ENCODE data around the gene ASB14.

Gene ASB14

GRCh38 chr3:57275393-57275792 is 17.1 kb downstream of the ASB14 start:
- no peak for DNase-seq
- Histone ChIP-seq H3K4me3 (no peak overlapping the region), H3K36me3 (peaks cover 22 to 36% (median 24%) of the 10 kb centered on the region in 3 donors), H3K4me1 (no peaks in the 10 kb centered on the region), H3K27ac (no peak overlapping the region), H3K9me3 (no peaks in the 10 kb centered on the region), H3K27me3 (no peaks in the 10 kb centered on the region)
- no peak for TF ChIP-seq CTCF (IDR thresholded peaks at IDR 0.05)
- intact Hi-C loops (cut with DNase I; ENCODE audit: low total_unique reads) = no loop called here

DNA sequence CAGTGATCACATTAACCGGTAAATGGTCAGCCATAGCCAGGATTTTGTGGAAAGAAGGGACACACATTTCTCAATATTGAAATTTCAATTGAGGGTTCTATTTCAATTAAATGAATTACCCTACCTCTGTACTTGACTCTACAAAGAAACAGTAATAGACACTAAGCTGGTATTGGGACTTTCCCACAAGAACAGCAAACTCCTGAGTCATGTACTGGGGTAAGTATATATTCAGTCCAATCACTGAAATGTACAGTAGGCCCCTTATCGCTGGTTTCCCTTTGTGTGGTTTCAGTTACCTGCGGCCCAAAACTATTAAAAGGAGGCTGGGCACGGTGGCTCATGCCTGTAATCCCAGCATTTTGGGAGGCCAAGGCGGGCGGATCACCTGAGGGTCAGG is 17.6 kb downstream of the ASB14 start:
- no peak overlapping the region for H3K27ac ChIP-seq
- no peak for DNase-seq
- H3K4me3 ChIP-seq = no peak overlapping the region
- no peaks in the 10 kb centered on the region for H3K27me3 ChIP-seq
- no peaks in the 10 kb centered on the region for H3K9me3 ChIP-seq
- TF ChIP-seq CTCF (IDR thresholded peaks at IDR 0.05) = no peak
- intact Hi-C loops (cut with DNase I; ENCODE audit: low total_unique reads) = no loop called here
- no peaks in the 10 kb centered on the region for H3K4me1 ChIP-seq
- H3K36me3 ChIP-seq = peaks cover 26 to 40% (median 27%) of the 10 kb centered on the region in 3 donors

DNA sequence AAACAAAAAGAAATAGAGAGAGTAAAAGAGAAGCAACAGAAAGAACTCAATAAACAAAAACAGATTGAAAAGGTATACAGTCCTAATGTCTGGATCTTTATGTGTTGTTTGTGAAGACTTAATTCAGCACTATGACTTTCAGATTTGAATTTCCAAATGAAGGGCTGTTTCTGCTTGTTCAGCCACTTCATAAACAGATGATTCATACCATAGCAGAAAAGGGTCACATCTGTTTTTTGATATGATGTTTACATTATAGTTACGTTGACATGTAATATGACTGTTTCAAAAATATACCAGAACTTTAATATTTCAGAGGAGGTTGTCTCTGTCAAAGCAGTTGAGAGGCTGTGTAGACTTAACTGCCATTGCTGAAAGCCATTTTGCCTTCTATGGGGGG is 24.1 kb downstream of the ASB14 start:
- no peak overlapping the region for H3K27ac ChIP-seq
- DNase-seq = no peak
- H3K4me3 ChIP-seq = no peak overlapping the region
- no peaks in the 10 kb centered on the region for H3K4me1 ChIP-seq
- H3K9me3 ChIP-seq = no peaks in the 10 kb centered on the region
- intact Hi-C loops (cut with DNase I; ENCODE audit: low total_unique reads) = loop anchor here (5.0 kb wide), 1 partner anchor 36 kb away; no protein-coding TSS in a partner anchor
- no peaks in the 10 kb centered on the region for H3K27me3 ChIP-seq
- H3K36me3 ChIP-seq = peaks cover 64 to 89% (median 80%) of the 10 kb centered on the region in 3 donors
- no peak for TF ChIP-seq CTCF (IDR thresholded peaks at IDR 0.05)

- no peak overlapping the region for H3K27ac ChIP-seq
- intact Hi-C loops (cut with DNase I; ENCODE audit: low total_unique reads) = no loop called here
- H3K27me3 ChIP-seq = no peaks in the 10 kb centered on the region
- no peak overlapping the region for H3K4me3 ChIP-seq
- no peak for TF ChIP-seq CTCF (IDR thresholded peaks at IDR 0.05)
- no peak for DNase-seq
- H3K4me1 ChIP-seq = no peaks in the 10 kb centered on the region
- H3K36me3 ChIP-seq = peaks cover 82 to 98% (median 84%) of the 10 kb centered on the region in 3 donors
- no peaks in the 10 kb centered on the region for H3K9me3 ChIP-seq
These were observed 30.6 kb downstream of the ASB14 start for GRCh38 chr3:57261929-57262328.

GRCh38 chr3:57261119-57261518 is 31.4 kb downstream of the ASB14 start:
- intact Hi-C loops (cut with DNase I; ENCODE audit: low total_unique reads) = no loop called here
- no peak for TF ChIP-seq CTCF (IDR thresholded peaks at IDR 0.05)
- H3K4me3 ChIP-seq = no peak overlapping the region
- no peaks in the 10 kb centered on the region for H3K27me3 ChIP-seq
- peaks cover 77 to 94% (median 82%) of the 10 kb centered on the region in 3 donors for H3K36me3 ChIP-seq
- H3K9me3 ChIP-seq = no peaks in the 10 kb centered on the region
- H3K4me1 ChIP-seq = no peaks in the 10 kb centered on the region
- DNase-seq = no peak
- no peak overlapping the region for H3K27ac ChIP-seq

- no peak overlapping the region for H3K4me3 ChIP-seq
- no peak for DNase-seq
- no peaks in the 10 kb centered on the region for H3K4me1 ChIP-seq
- H3K9me3 ChIP-seq = no peaks in the 10 kb centered on the region
- no peaks in the 10 kb centered on the region for H3K27me3 ChIP-seq
- H3K36me3 ChIP-seq = peaks cover 65 to 78% (median 69%) of the 10 kb centered on the region in 3 donors
- no peak for TF ChIP-seq CTCF (IDR thresholded peaks at IDR 0.05)
- H3K27ac ChIP-seq = no peak overlapping the region
- intact Hi-C loops (cut with DNase I; ENCODE audit: low total_unique reads) = no loop called here
These were observed 34.8 kb downstream of the ASB14 start for GRCh38 chr3:57257678-57258077.
